Sigmoid colon (tissue), 7 donors: Measurements from ENCODE around the gene PPOX. TPM values are rescaled to one million over a fixed set of nuclear protein-coding genes. Genes with fewer than 3 reads are reported as not detected.

Experiments used
- DNase-seq: peaks from one replicate; pipeline ENCODE4 v3.0.0-alpha.2; 2019
- H3K27ac ChIP-seq, 4 donors: fragments of 200-600 bp; sonication (generic); one replicate each; pipeline ENCODE4 v1.5.1; 2016 to 2019; ENCODE audit warnings: mild to moderate bottlenecking in 1 of 4
- H3K27me3 ChIP-seq, 3 donors: fragments of 200-600 bp; sonication (generic); one replicate each; pipeline ENCODE4 v1.5.1; 2019; ENCODE audit warnings: mild to moderate bottlenecking in 1 of 3
- H3K36me3 ChIP-seq, 4 donors: fragments of 200-600 bp; sonication (generic); one replicate each; pipeline ENCODE4 v1.5.1; 2016 to 2019
- H3K4me1 ChIP-seq, 4 donors: fragments of 200-600 bp; sonication (generic); one replicate each; pipeline ENCODE4 v1.5.1; 2017 to 2019
- H3K4me3 ChIP-seq, 4 donors: fragments of 200-600 bp; sonication (generic); one replicate each; pipeline ENCODE4 v1.5.1; 2017 to 2019; ENCODE audit warnings: mild to moderate bottlenecking in 2 of 4, moderate library complexity in 1 of 4
- H3K9me3 ChIP-seq, 4 donors: fragments of 200-600 bp in 3 of 4; sonication (generic) in 3 of 4; one replicate each; pipeline versions ENCODE4 v1.5.1 to v1.6.1; 2013 to 2019
- EP300 ChIP-seq, 4 donors: sonication (generic); formaldehyde crosslinking; IDR thresholded peaks; one replicate each; pipeline ENCODE4 v1.6.1; 2017; ENCODE audit warnings: antibody characterized with exemption in 4 of 4
- POLR2A ChIP-seq, 2 donors: fragments of 450-650 bp; IDR thresholded peaks; one replicate each; pipeline ENCODE4 v1.6.1; 2016; ENCODE audit warnings: antibody characterized with exemption in 2 of 2, mild to moderate bottlenecking in 2 of 2, moderate library complexity in 2 of 2
- POLR2AphosphoS5 ChIP-seq, 4 donors: sonication (generic); formaldehyde crosslinking; IDR thresholded peaks; one replicate each; pipeline ENCODE4 v1.6.1; 2017; ENCODE audit warnings: antibody characterized with exemption in 4 of 4
- WGBS, 2 donors: extraction: QIAGEN DNeasy Blood & Tissue Kit; methylation state at CpG; one replicate each; pipeline ENCODE4 v1.1.7; 2013; 5-methylcytosine and 5-hydroxymethylcytosine counted together
- intact Hi-C: fragments of 100-400 bp; cut with DNase I; formaldehyde crosslinking; loops from one replicate; pipeline ENCODE4 v1.15.1; 2023
- polyA plus RNA-seq, 3 donors: library from polyadenylated mRNA; stranded (reverse); fragments of 200-250 nt; gene quantifications; one replicate each; pipeline ENCODE4 v1.2.3, GENCODE V29; 2013
- total RNA-seq, 4 donors: library from RNA; depleted of rRNA; stranded (reverse); fragments of >200 nt; gene quantifications; one replicate each; pipeline ENCODE4 v1.1.0, GENCODE V29; 2016
- TF ChIP-seq, protein P1 (sequence below), 4 experiments: fragments of 450-650 bp in 3 of 4; fragments of 200-600 bp in 1 of 4; IDR thresholded peaks; one replicate each; pipeline ENCODE4 v1.5.1; 2016 to 2019; ENCODE audit warnings: antibody characterized with exemption in 4 of 4, mild to moderate bottlenecking in 3 of 4, moderate library complexity in 2 of 4
- donor health status: healthy with polysubstance abuse.
- donor health status: Bipolar disorder and iron deficiency.
- donor health status: healthy.

The PPOX gene
- total and polyA plus RNA-seq, 7 donors, result 7.4 to 30.9 (median 17.7) TPM

DNA sequence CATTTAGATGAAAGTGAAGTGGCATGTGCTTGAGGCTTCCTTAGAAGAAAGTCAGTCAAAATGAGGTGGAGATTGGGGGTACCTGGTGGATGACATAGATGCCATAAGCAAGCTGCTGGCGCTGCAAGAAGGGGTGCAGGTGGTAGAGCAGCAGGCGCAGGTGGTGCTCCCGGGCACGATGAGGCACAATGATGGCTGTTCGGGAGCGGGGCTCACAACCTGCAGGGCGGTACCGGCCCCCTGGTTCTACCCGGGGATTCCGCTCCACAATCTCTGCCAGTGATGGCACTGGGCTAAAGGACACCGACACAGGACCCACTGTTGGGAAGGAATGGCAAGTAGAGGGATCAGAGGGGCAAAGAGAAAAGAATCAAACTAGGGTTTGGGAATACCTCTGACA lies 8.7 kb downstream of the PPOX start:
- TF ChIP-seq EP300 (IDR thresholded peaks at IDR 0.05), result no peak
- no peak for TF ChIP-seq POLR2AphosphoS5 (IDR thresholded peaks at IDR 0.05)
- TF ChIP-seq POLR2A (IDR thresholded peaks at IDR 0.05), result no peak
- TF ChIP-seq, protein P1, sequence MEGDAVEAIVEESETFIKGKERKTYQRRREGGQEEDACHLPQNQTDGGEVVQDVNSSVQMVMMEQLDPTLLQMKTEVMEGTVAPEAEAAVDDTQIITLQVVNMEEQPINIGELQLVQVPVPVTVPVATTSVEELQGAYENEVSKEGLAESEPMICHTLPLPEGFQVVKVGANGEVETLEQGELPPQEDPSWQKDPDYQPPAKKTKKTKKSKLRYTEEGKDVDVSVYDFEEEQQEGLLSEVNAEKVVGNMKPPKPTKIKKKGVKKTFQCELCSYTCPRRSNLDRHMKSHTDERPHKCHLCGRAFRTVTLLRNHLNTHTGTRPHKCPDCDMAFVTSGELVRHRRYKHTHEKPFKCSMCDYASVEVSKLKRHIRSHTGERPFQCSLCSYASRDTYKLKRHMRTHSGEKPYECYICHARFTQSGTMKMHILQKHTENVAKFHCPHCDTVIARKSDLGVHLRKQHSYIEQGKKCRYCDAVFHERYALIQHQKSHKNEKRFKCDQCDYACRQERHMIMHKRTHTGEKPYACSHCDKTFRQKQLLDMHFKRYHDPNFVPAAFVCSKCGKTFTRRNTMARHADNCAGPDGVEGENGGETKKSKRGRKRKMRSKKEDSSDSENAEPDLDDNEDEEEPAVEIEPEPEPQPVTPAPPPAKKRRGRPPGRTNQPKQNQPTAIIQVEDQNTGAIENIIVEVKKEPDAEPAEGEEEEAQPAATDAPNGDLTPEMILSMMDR (IDR thresholded peaks at IDR 0.05), result no peak
- no peak for DNase-seq
- H3K27ac ChIP-seq, result no peak overlapping the region
- peaks cover 28 to 61% (median 35%) of the 10 kb centered on the region in 4 donors for H3K36me3 ChIP-seq
- H3K4me3 ChIP-seq, result no peak overlapping the region
- intact Hi-C loops, result no loop called here
- peaks cover 0 to 38% (median 24%) of the 10 kb centered on the region in 4 donors for H3K4me1 ChIP-seq
- no peaks in the 10 kb centered on the region for H3K9me3 ChIP-seq
- H3K27me3 ChIP-seq, result no peaks in the 10 kb centered on the region
- 96 to 97% methylated on average over 11 of the region's 11 CpGs for WGBS, 2 donors

DNA sequence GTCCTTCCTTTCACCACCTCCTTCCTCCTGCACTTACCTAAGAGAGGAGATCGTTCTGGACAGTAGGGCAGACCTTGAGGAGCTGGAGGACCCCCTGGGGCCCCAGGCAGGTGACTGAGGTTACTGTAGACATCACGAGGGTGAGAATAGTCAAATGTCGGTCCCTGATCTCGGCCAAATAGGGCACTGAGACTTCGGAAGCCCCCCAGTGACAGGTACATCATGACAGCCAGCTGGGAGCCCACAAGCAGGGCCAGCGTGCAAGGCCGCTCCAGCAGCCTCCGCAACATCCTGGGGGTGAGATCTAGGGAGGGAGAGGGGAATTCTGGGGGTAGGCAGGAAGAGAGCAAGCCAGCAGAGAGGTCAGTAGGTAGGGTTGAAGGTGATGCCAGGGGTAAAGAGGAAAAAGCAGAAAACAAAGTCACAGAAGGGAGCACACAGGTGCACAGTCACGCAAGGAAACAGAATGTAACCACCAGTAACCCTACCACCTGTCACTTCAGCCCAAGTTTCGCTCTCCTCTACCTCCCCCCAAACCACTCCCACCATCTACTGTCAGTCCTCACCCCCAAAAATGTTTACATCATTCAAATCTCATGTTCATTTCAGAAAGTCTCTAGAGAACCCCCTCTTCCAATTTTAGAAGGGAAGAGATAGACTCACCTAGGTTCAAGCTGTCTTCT lies 9.7 kb downstream of the PPOX start:
- no peak for TF ChIP-seq POLR2A (IDR thresholded peaks at IDR 0.05)
- TF ChIP-seq EP300 (IDR thresholded peaks at IDR 0.05), result no peak
- TF ChIP-seq, protein P1 (IDR thresholded peaks at IDR 0.05), result no peak
- no peak for TF ChIP-seq POLR2AphosphoS5 (IDR thresholded peaks at IDR 0.05)

DNA sequence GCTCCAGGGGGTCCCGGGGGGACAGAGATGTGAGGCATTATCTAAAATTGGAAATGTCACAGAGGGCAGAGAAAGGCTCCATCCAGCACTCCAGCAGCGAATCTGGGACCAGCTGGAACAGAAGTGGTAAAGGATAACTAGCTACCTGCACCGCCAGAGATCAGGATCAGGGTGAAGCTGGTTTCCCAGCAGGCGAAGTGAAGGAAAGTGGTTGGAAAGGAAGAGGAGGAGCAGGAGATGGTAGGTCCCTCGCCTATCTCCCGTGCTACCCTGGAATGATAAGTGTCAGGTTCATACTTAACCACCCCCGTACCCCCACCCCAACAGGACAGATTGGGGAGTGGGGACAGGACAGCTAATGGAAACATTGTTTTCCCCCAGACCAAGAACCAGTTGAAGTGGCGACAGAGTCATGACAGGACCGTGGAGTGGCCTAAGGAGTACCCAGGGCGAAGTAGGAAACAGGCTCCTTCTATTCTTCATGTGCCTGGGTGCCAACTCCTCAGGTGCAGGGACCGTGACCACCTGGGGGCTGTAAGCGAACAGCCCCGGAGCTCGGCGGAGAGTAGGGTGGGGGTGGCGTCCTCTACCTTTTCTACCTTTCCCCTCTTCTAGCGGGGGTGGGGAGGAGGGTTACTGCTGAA lies 10.4 kb downstream of the PPOX start:
- DNase-seq, result no peak
- Histone ChIP-seq H3K27ac (peak overlapping the region; percentile 85 to 92 (median 88)), H3K9me3 (no peaks in the 10 kb centered on the region), H3K4me3 (peak overlapping the region; percentile 64 to 78 (median 76)), H3K27me3 (no peaks in the 10 kb centered on the region), H3K36me3 (peaks cover 17 to 44% (median 22%) of the 10 kb centered on the region in 4 donors), H3K4me1 (peaks cover 0 to 38% (median 24%) of the 10 kb centered on the region in 4 donors)
- WGBS, 2 donors, result 10 to 18% methylated on average over 17 of the region's 17 CpGs
- intact Hi-C loops, result loop anchor here (1.0 kb wide), 1 partner anchor 10 kb away; the partner anchor contains the start of gene PPOX
- TF ChIP-seq POLR2A (IDR thresholded peaks at IDR 0.05) (no peak), EP300 (IDR thresholded peaks at IDR 0.05) (no peak), POLR2AphosphoS5 (IDR thresholded peaks at IDR 0.05) (no peak)
- TF ChIP-seq, protein P1 (IDR thresholded peaks at IDR 0.05), result no peak

More for the DNA sequence above, 9.7 kb downstream of the PPOX start:
- Histone ChIP-seq H3K27me3 (no peaks in the 10 kb centered on the region), H3K9me3 (no peaks in the 10 kb centered on the region), H3K27ac (peak overlapping the region; percentile 85 to 92 (median 88)), H3K4me1 (peaks cover 0 to 38% (median 24%) of the 10 kb centered on the region in 4 donors), H3K4me3 (peak overlapping the region in 2 of 4 donors; percentile 64 to 78), H3K36me3 (peaks cover 24 to 51% (median 29%) of the 10 kb centered on the region in 4 donors)
- 87 to 90% methylated on average over 10 of the region's 10 CpGs for WGBS, 2 donors
- intact Hi-C loops, result no loop called here
- DNase-seq, result no peak

DNA sequence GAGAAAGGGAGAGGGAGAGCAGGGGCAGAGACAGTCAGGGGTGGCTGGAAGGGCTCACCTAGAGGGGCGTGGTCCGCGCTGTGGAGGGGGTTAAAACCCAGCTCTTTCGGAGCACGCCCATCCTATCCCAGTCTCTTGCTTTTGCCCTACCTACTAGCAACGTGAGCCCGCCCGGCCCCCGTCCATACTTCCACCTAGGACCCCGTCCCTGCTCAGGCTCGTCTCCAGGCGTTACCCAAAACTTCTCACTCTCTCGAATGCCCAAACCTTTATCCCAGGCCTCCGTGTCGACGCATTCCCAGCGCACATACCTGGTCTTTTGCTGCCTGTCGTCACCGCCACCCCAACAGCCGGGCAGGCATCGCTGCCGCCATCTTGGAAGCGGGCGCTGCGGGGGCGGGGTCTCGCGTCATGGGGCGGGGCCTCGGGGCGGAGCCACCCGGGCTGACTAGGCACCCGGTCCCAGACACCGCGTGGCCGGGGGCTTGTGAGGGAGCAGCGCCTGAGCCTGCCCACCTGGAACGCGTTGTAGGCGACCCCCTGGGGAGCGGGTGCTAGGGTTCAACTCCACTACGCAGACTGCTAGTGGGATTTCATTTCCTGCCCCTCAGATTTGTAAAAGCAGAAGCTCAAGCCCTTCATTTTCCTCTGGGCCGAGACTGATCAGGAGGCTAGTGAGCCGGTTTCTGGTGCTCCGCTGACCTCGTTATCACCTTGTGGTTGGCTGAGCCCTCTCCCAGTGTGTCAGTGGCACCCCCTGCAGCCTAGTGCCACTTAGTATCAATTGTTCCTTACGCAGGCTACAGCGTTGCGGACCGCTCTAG lies 11.1 kb downstream of the PPOX start, which contains the start of gene B4GALT3:
TSS of gene B4GALT3 (minus strand) at position 396 of the 824 bp plus-strand sequence. CDS start 1,447 bp downstream, outside the sequence.
- DNase-seq, result peak; percentile 93
- WGBS, 2 donors, result 2 to 5% methylated on average over 50 of the region's 50 CpGs
- intact Hi-C loops, result loop anchor here (1.0 kb wide), 1 partner anchor 11 kb away; the partner anchor contains the start of gene PPOX
- peaks cover 12 to 37% (median 15%) of the 10 kb centered on the region in 4 donors for H3K36me3 ChIP-seq
- H3K27ac ChIP-seq, result peak within 1 kb of the TSS; percentile 85 to 92 (median 88)
- peak; percentile 88 to 93 (median 88) for TF ChIP-seq POLR2AphosphoS5 (IDR thresholded peaks at IDR 0.05)
- no peak for TF ChIP-seq EP300 (IDR thresholded peaks at IDR 0.05)
- TF ChIP-seq, protein P1 (IDR thresholded peaks at IDR 0.05), result peak in 1 of 4 experiments; percentile 7
- peak; percentile 67 to 71 for TF ChIP-seq POLR2A (IDR thresholded peaks at IDR 0.05)
- no peaks in the 10 kb centered on the region for H3K9me3 ChIP-seq
- no peaks in the 10 kb centered on the region for H3K27me3 ChIP-seq
- peak within 1 kb of the TSS; percentile 64 to 78 (median 76) for H3K4me3 ChIP-seq
- peaks cover 0 to 38% (median 24%) of the 10 kb centered on the region in 4 donors for H3K4me1 ChIP-seq
